BE2C (cell line): ENCODE measurements around the gene PHLPP1.

Source experiments
- DNase-seq: peaks from one replicate; pipeline ENCODE4 v3.0.0-alpha.2; 2020
- H3K27me3 ChIP-seq: fragments of 250-450 bp; sonication (Bioruptor Pico); 2 replicates; pipeline ENCODE4 v1.5.1; 2020; ENCODE audit warnings: mild to moderate bottlenecking
- H3K36me3 ChIP-seq: fragments of 250-450 bp; sonication (Bioruptor Pico); 2 replicates; pipeline ENCODE4 v1.5.1; 2020; ENCODE audit warnings: mild to moderate bottlenecking
- H3K4me1 ChIP-seq: fragments of 250-450 bp; sonication (Bioruptor Pico); 2 replicates; pipeline ENCODE4 v1.5.1; 2020
- H3K4me3 ChIP-seq: 2 replicates; pipeline ENCODE4 v1.5.1; 2011; ENCODE audit warnings: low read depth, low read length
- H3K9me3 ChIP-seq: fragments of 250-450 bp; sonication (Bioruptor Pico); 2 replicates; pipeline ENCODE4 v1.5.1; 2020
- CTCF ChIP-seq: IDR thresholded peaks from 2 replicates; pipeline ENCODE4 v1.5.1; 2012; ENCODE audit warnings: mild to moderate bottlenecking, low read depth, low read length

The PHLPP1 gene

GRCh38 chr18:62992877-62993365, 277.6 kb downstream of the PHLPP1 start:
- no peak for DNase-seq
- Histone ChIP-seq H3K27me3 (no peaks in the 10 kb centered on the region), H3K36me3 (no peaks in the 10 kb centered on the region), H3K9me3 (no peaks in the 10 kb centered on the region), H3K4me1 (no peaks in the 10 kb centered on the region), H3K4me3 (no peak overlapping the region)
- TF ChIP-seq CTCF, result no peak

- no peak overlapping the region for H3K4me3 ChIP-seq
- TF ChIP-seq CTCF, result no peak
- H3K4me1 ChIP-seq, result no peaks in the 10 kb centered on the region
- H3K36me3 ChIP-seq, result no peaks in the 10 kb centered on the region
- no peak for DNase-seq
- H3K9me3 ChIP-seq, result no peaks in the 10 kb centered on the region
- no peaks in the 10 kb centered on the region for H3K27me3 ChIP-seq
Measured at GRCh38 chr18:62996566-62996965, 281.2 kb downstream of the PHLPP1 start.

GRCh38 chr18:62997076-62997475, 281.7 kb downstream of the PHLPP1 start:
- no peak for DNase-seq
- Histone ChIP-seq H3K4me1 (no peaks in the 10 kb centered on the region), H3K9me3 (no peaks in the 10 kb centered on the region), H3K4me3 (no peak overlapping the region), H3K36me3 (no peaks in the 10 kb centered on the region), H3K27me3 (no peaks in the 10 kb centered on the region)
- no peak for TF ChIP-seq CTCF

GRCh38 chr18:62998443-62998842, 283.1 kb downstream of the PHLPP1 start:
- no peak for DNase-seq
- Histone ChIP-seq H3K4me3 (no peak overlapping the region), H3K27me3 (no peaks in the 10 kb centered on the region)

GRCh38 chr18:62999392-62999791, 284.1 kb downstream of the PHLPP1 start:
- DNase-seq, result no peak
- no peak overlapping the region for H3K4me3 ChIP-seq
- H3K27me3 ChIP-seq, result no peaks in the 10 kb centered on the region
- H3K4me1 ChIP-seq, result no peaks in the 10 kb centered on the region
- no peaks in the 10 kb centered on the region for H3K36me3 ChIP-seq
- H3K9me3 ChIP-seq, result no peaks in the 10 kb centered on the region
- TF ChIP-seq CTCF, result no peak

More at GRCh38 chr18:62998443-62998842, 283.1 kb downstream of the PHLPP1 start:
- no peak for TF ChIP-seq CTCF
- H3K4me1 ChIP-seq, result no peaks in the 10 kb centered on the region
- no peaks in the 10 kb centered on the region for H3K36me3 ChIP-seq
- no peaks in the 10 kb centered on the region for H3K9me3 ChIP-seq

- Histone ChIP-seq H3K27me3 (no peaks in the 10 kb centered on the region), H3K4me3 (no peak overlapping the region), H3K4me1 (no peaks in the 10 kb centered on the region), H3K36me3 (no peaks in the 10 kb centered on the region), H3K9me3 (no peaks in the 10 kb centered on the region)
- no peak for DNase-seq
- no peak for TF ChIP-seq CTCF
Measured at GRCh38 chr18:62999921-63000320, 284.6 kb downstream of the PHLPP1 start.
